NCI-H128 (cell line): ENCODE data around the gene CDC23.
"Not testable (repeated sequence)": the region's sequence is repeated elsewhere in the genome, so short reads cannot be mapped to it uniquely, and the experiment has no call there.

Experiments
- DNase-seq: peaks from one replicate; lab custom pipeline; 2025; ENCODE audit not compliant: unreplicated experiment; lab: John Stamatoyannopoulos, UW

The CDC23 gene

GRCh38 chr5:138148811-138149210 lies 64.3 kb downstream of the CDC23 start:
- DNase-seq: no peak

GRCh38 chr5:138143578-138143977 lies 69.5 kb downstream of the CDC23 start:
- not testable (repeated sequence) for DNase-seq

- DNase-seq: no peak
These were observed 71.4 kb downstream of the CDC23 start for GRCh38 chr5:138141734-138142133.

- no peak for DNase-seq
These were observed 72.9 kb downstream of the CDC23 start for GRCh38 chr5:138140268-138140667.

GRCh38 chr5:138139781-138140090 lies 73.4 kb downstream of the CDC23 start:
- no peak for DNase-seq

- peak; percentile 66 for DNase-seq
These were observed 74.0 kb downstream of the CDC23 start, which contains the start of gene NME5 for GRCh38 chr5:138138949-138139780. TSS of gene NME5 (minus strand) at chr5:138139428. CDS start at chr5:138138780, 648 bp downstream.
